Measurements from ENCODE around the gene PTPN18.

PTPN18 gene

GRCh38 chr2:130339885-130340745 is 15.7 kb upstream of the PTPN18 start:
- H3K9ac ChIP-seq (ENCODE audit: low read length in 5 of 5): no peak overlapping the region
- H3K36me3 ChIP-seq (ENCODE audit: control insufficient read depth in 5 of 5, insufficient read depth in 5 of 5, low read length in 5 of 5): peaks cover 6 to 38% (median 25%) of the 10 kb centered on the region in 5 donors
- H3K9me3 ChIP-seq (ENCODE audit: control insufficient read depth in 5 of 5, low read length in 5 of 5): no peaks in the 10 kb centered on the region
- peaks cover 6 to 30% (median 26%) of the 10 kb centered on the region in 5 donors for H3K4me1 ChIP-seq (ENCODE audit: control insufficient read depth in 5 of 5, insufficient read depth in 5 of 5, low read length in 5 of 5)
- H3K27me3 ChIP-seq (ENCODE audit: control insufficient read depth in 5 of 5, insufficient read depth in 4 of 5, low read length in 5 of 5): no peaks in the 10 kb centered on the region
- H3K27ac ChIP-seq (ENCODE audit: low read depth, low read length): no peak overlapping the region
- H3K4me3 ChIP-seq (ENCODE audit: low read depth in 1 of 5, low read length in 5 of 5): no peak overlapping the region

GRCh38 chr2:130341562-130342019 is 14.3 kb upstream of the PTPN18 start:
- H3K4me1 ChIP-seq (ENCODE audit: control insufficient read depth in 5 of 5, insufficient read depth in 5 of 5, low read length in 5 of 5): peaks cover 6 to 30% (median 26%) of the 10 kb centered on the region in 5 donors
- no peaks in the 10 kb centered on the region for H3K27me3 ChIP-seq (ENCODE audit: control insufficient read depth in 5 of 5, insufficient read depth in 4 of 5, low read length in 5 of 5)
- H3K9ac ChIP-seq (ENCODE audit: low read length in 5 of 5): peak overlapping the region in 3 of 5 donors; percentile 44 to 67 (median 64)
- H3K36me3 ChIP-seq (ENCODE audit: control insufficient read depth in 5 of 5, insufficient read depth in 5 of 5, low read length in 5 of 5): peaks cover 6 to 53% (median 40%) of the 10 kb centered on the region in 5 donors
- H3K4me3 ChIP-seq (ENCODE audit: low read depth in 1 of 5, low read length in 5 of 5): peak overlapping the region; percentile 83 to 97 (median 90)
- H3K27ac ChIP-seq (ENCODE audit: low read depth, low read length): peak overlapping the region; percentile 87
- H3K9me3 ChIP-seq (ENCODE audit: control insufficient read depth in 5 of 5, low read length in 5 of 5): no peaks in the 10 kb centered on the region

DNA sequence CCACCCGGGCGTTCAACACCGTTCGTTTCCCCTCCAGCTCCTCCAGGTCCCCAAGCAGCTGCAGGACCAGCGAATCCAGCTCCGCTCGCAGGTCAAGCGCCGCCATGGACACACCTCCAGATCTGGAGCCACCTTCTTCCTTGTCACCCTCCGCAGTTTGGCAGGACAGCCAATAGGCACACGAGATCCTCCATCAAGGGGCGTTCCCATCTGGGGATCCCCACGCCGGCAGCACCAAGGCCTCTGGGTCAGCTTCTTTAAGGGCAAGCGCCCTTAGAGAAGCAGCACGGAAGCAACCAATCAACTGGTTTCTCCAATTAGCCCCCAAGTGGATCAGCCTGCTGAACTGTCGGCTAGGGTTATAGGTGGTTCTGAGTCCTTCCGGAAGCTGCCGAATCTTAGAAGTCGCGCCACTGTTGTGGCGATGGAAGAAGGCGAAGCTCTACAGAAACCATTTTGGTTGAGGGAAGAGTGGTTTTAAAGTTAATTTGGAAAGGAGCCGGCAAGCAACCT is 13.8 kb upstream of the PTPN18 start:
- Histone ChIP-seq H3K36me3 (ENCODE audit: control insufficient read depth in 5 of 5, insufficient read depth in 5 of 5, low read length in 5 of 5) (peaks cover 10 to 58% (median 45%) of the 10 kb centered on the region in 5 donors), H3K9me3 (ENCODE audit: control insufficient read depth in 5 of 5, low read length in 5 of 5) (no peaks in the 10 kb centered on the region), H3K4me1 (ENCODE audit: control insufficient read depth in 5 of 5, insufficient read depth in 5 of 5, low read length in 5 of 5) (peaks cover 4 to 28% (median 26%) of the 10 kb centered on the region in 5 donors), H3K9ac (ENCODE audit: low read length in 5 of 5) (peak overlapping the region in 3 of 5 donors; percentile 44 to 67 (median 64)), H3K27ac (ENCODE audit: low read depth, low read length) (peak overlapping the region; percentile 87), H3K4me3 (ENCODE audit: low read depth in 1 of 5, low read length in 5 of 5) (peak overlapping the region; percentile 83 to 97 (median 90)), H3K27me3 (ENCODE audit: control insufficient read depth in 5 of 5, insufficient read depth in 4 of 5, low read length in 5 of 5) (no peaks in the 10 kb centered on the region)

GRCh38 chr2:130342533-130343275 is 13.2 kb upstream of the PTPN18 start, which contains the start of gene IMP4:
TSS of gene IMP4 (plus strand) at chr2:130342897. CDS start at chr2:130342933, 36 bp downstream.
- Histone ChIP-seq H3K9ac (ENCODE audit: low read length in 5 of 5) (peak within 1 kb of the TSS in 4 of 5 donors; percentile 76 to 84 (median 78)), H3K27ac (ENCODE audit: low read depth, low read length) (peak within 1 kb of the TSS; percentile 87), H3K4me1 (ENCODE audit: control insufficient read depth in 5 of 5, insufficient read depth in 5 of 5, low read length in 5 of 5) (peaks cover 2 to 28% (median 21%) of the 10 kb centered on the region in 5 donors), H3K27me3 (ENCODE audit: control insufficient read depth in 5 of 5, insufficient read depth in 4 of 5, low read length in 5 of 5) (no peaks in the 10 kb centered on the region), H3K9me3 (ENCODE audit: control insufficient read depth in 5 of 5, low read length in 5 of 5) (no peaks in the 10 kb centered on the region), H3K36me3 (ENCODE audit: control insufficient read depth in 5 of 5, insufficient read depth in 5 of 5, low read length in 5 of 5) (peaks cover 13 to 62% (median 51%) of the 10 kb centered on the region in 5 donors), H3K4me3 (ENCODE audit: low read depth in 1 of 5, low read length in 5 of 5) (peak within 1 kb of the TSS; percentile 88 to 97 (median 90))

GRCh38 chr2:130344578-130344977 is 11.3 kb upstream of the PTPN18 start:
- Histone ChIP-seq H3K9ac (ENCODE audit: low read length in 5 of 5) (no peak overlapping the region), H3K9me3 (ENCODE audit: control insufficient read depth in 5 of 5, low read length in 5 of 5) (no peaks in the 10 kb centered on the region), H3K36me3 (ENCODE audit: control insufficient read depth in 5 of 5, insufficient read depth in 5 of 5, low read length in 5 of 5) (peaks cover 6 to 53% (median 44%) of the 10 kb centered on the region in 5 donors), H3K4me1 (ENCODE audit: control insufficient read depth in 5 of 5, insufficient read depth in 5 of 5, low read length in 5 of 5) (peaks cover 2 to 28% (median 21%) of the 10 kb centered on the region in 5 donors), H3K27me3 (ENCODE audit: control insufficient read depth in 5 of 5, insufficient read depth in 4 of 5, low read length in 5 of 5) (no peaks in the 10 kb centered on the region), H3K27ac (ENCODE audit: low read depth, low read length) (no peak overlapping the region), H3K4me3 (ENCODE audit: low read depth in 1 of 5, low read length in 5 of 5) (no peak overlapping the region)

GRCh38 chr2:130345091-130345490 is 10.8 kb upstream of the PTPN18 start:
- Histone ChIP-seq H3K36me3 (ENCODE audit: control insufficient read depth in 5 of 5, insufficient read depth in 5 of 5, low read length in 5 of 5) (peaks cover 6 to 48% (median 43%) of the 10 kb centered on the region in 5 donors), H3K9me3 (ENCODE audit: control insufficient read depth in 5 of 5, low read length in 5 of 5) (no peaks in the 10 kb centered on the region), H3K27me3 (ENCODE audit: control insufficient read depth in 5 of 5, insufficient read depth in 4 of 5, low read length in 5 of 5) (no peaks in the 10 kb centered on the region), H3K27ac (ENCODE audit: low read depth, low read length) (no peak overlapping the region), H3K4me1 (ENCODE audit: control insufficient read depth in 5 of 5, insufficient read depth in 5 of 5, low read length in 5 of 5) (peaks cover 2 to 28% (median 21%) of the 10 kb centered on the region in 5 donors), H3K4me3 (ENCODE audit: low read depth in 1 of 5, low read length in 5 of 5) (no peak overlapping the region), H3K9ac (ENCODE audit: low read length in 5 of 5) (no peak overlapping the region)

GRCh38 chr2:130345611-130346010 is 10.2 kb upstream of the PTPN18 start:
- no peak overlapping the region for H3K9ac ChIP-seq (ENCODE audit: low read length in 5 of 5)
- H3K27ac ChIP-seq (ENCODE audit: low read depth, low read length): no peak overlapping the region
- H3K27me3 ChIP-seq (ENCODE audit: control insufficient read depth in 5 of 5, insufficient read depth in 4 of 5, low read length in 5 of 5): no peaks in the 10 kb centered on the region
- H3K4me3 ChIP-seq (ENCODE audit: low read depth in 1 of 5, low read length in 5 of 5): no peak overlapping the region
- peaks cover 2 to 28% (median 21%) of the 10 kb centered on the region in 5 donors for H3K4me1 ChIP-seq (ENCODE audit: control insufficient read depth in 5 of 5, insufficient read depth in 5 of 5, low read length in 5 of 5)
- H3K36me3 ChIP-seq (ENCODE audit: control insufficient read depth in 5 of 5, insufficient read depth in 5 of 5, low read length in 5 of 5): peaks cover 6 to 45% (median 42%) of the 10 kb centered on the region in 5 donors
- no peaks in the 10 kb centered on the region for H3K9me3 ChIP-seq (ENCODE audit: control insufficient read depth in 5 of 5, low read length in 5 of 5)

DNA sequence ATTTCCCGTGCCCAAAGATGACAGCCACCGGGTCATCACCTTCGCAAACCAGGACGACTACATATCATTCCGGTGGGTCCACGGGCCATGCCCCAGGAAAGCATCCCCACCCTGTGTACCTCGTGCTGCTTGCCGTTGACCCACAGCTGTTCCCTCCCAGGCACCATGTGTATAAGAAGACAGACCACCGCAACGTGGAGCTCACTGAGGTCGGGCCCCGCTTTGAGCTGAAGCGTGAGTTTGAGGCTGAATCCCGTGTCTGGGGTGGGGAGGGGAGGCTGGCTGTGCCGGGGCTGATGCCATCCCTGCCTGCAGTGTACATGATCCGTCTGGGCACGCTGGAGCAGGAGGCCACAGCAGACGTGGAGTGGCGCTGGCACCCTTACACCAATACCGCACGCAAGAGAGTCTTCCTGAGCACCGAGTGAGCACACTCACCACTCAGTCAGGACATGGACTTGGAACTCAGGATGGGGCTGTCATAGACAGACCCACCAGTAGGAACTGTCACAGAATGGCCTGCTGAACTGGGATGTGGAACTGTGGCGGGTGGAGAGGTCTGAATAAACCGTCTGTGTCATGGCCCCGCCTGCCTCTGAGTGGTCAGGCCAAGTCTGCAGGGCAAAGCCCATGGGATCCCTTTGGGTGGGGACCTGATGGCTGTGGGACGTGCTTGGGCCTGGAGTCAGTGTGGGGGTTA is 9.7 kb upstream of the PTPN18 start:
- Histone ChIP-seq H3K4me3 (ENCODE audit: low read depth in 1 of 5, low read length in 5 of 5) (no peak overlapping the region), H3K4me1 (ENCODE audit: control insufficient read depth in 5 of 5, insufficient read depth in 5 of 5, low read length in 5 of 5) (peaks cover 2 to 26% (median 18%) of the 10 kb centered on the region in 5 donors), H3K9me3 (ENCODE audit: control insufficient read depth in 5 of 5, low read length in 5 of 5) (no peaks in the 10 kb centered on the region), H3K36me3 (ENCODE audit: control insufficient read depth in 5 of 5, insufficient read depth in 5 of 5, low read length in 5 of 5) (peaks cover 6 to 45% (median 42%) of the 10 kb centered on the region in 5 donors), H3K27ac (ENCODE audit: low read depth, low read length) (no peak overlapping the region), H3K9ac (ENCODE audit: low read length in 5 of 5) (no peak overlapping the region), H3K27me3 (ENCODE audit: control insufficient read depth in 5 of 5, insufficient read depth in 4 of 5, low read length in 5 of 5) (no peaks in the 10 kb centered on the region)

GRCh38 chr2:130346741-130347066 is 9.2 kb upstream of the PTPN18 start:
- Histone ChIP-seq H3K4me3 (ENCODE audit: low read depth in 1 of 5, low read length in 5 of 5) (no peak overlapping the region), H3K27ac (ENCODE audit: low read depth, low read length) (no peak overlapping the region), H3K9me3 (ENCODE audit: control insufficient read depth in 5 of 5, low read length in 5 of 5) (no peaks in the 10 kb centered on the region), H3K4me1 (ENCODE audit: control insufficient read depth in 5 of 5, insufficient read depth in 5 of 5, low read length in 5 of 5) (peaks cover 2 to 21% (median 14%) of the 10 kb centered on the region in 5 donors), H3K36me3 (ENCODE audit: control insufficient read depth in 5 of 5, insufficient read depth in 5 of 5, low read length in 5 of 5) (peaks cover 6 to 45% (median 42%) of the 10 kb centered on the region in 5 donors), H3K27me3 (ENCODE audit: control insufficient read depth in 5 of 5, insufficient read depth in 4 of 5, low read length in 5 of 5) (no peaks in the 10 kb centered on the region), H3K9ac (ENCODE audit: low read length in 5 of 5) (no peak overlapping the region)
